IMR-90 (cell line): Measurements from ENCODE around the gene MMAB. TPM values are rescaled to one million over a fixed set of nuclear protein-coding genes. Genes with fewer than 3 reads are reported as not detected.
A peak's percentile ranks its signal among the peaks of the same experiment; 100 is the strongest.

Experiments
- ATAC-seq: fragments of 200-7000 bp; cut with Tn5 transposase; 2 replicates; pipeline ENCODE4 v1.9.1; 2020; ENCODE audit warnings: low read depth, mild to moderate bottlenecking, moderate library complexity
- BruUV-seq: library from RNA; stranded (reverse); fragments of 400-500 nt; replicated peaks from 2 replicates; lab custom pipeline; 2021; lab: Mats Ljungman, UMichigan
- CTCF ChIA-PET: fragments of 300-600 bp; formaldehyde crosslinking; extraction: SDS; loops from one replicate; lab custom pipeline; 2021; ENCODE audit warnings: antibody characterized with exemption; lab: Yijun Ruan, JAX
- POLR2A ChIA-PET: fragments of 300-600 bp; sonication (Branson Sonifier 250); formaldehyde crosslinking; loops from one replicate; lab custom pipeline; 2022; ENCODE audit warnings: antibody characterized with exemption; ENCODE audit not compliant: unreplicated experiment; lab: Charles Lee
- DNase-seq: peaks from one replicate; pipeline ENCODE4 v3.0.0; 2013
- H2AFZ ChIP-seq: replicated peaks from 2 replicates; pipeline ENCODE3; 2013; ENCODE audit warnings: low read length, mild to moderate bottlenecking; ENCODE audit not compliant: poor library complexity
- H2AK5ac ChIP-seq: 2 replicates; pipeline ENCODE4 v1.6.1; 2013; ENCODE audit warnings: low read depth, low read length, inconsistent platforms
- H2AK9ac ChIP-seq: replicated peaks from 2 replicates; pipeline ENCODE3; 2013; ENCODE audit warnings: mild to moderate bottlenecking, low read depth, low read length, moderate library complexity; ENCODE audit not compliant: poor library complexity
- H2BK120ac ChIP-seq: 2 replicates; pipeline ENCODE4 v1.6.1; 2013; ENCODE audit warnings: low read depth, low read length, inconsistent platforms
- H2BK15ac ChIP-seq: 3 replicates; pipeline ENCODE4 v1.6.1; 2013; ENCODE audit warnings: low read depth, low read length, inconsistent platforms
- H2BK20ac ChIP-seq: 2 replicates; pipeline ENCODE4 v1.6.1; 2013; ENCODE audit warnings: low read depth, mild to moderate bottlenecking, inconsistent platforms, low read length, moderate library complexity
- H2BK5ac ChIP-seq: 2 replicates; pipeline ENCODE4 v1.6.1; 2013; ENCODE audit warnings: mild to moderate bottlenecking, low read depth, low read length, inconsistent platforms; ENCODE audit not compliant: poor library complexity, severe bottlenecking
- H3K14ac ChIP-seq: replicated peaks from 2 replicates; pipeline ENCODE4 v1.6.1; 2013; ENCODE audit warnings: low read depth, low read length, inconsistent platforms
- H3K18ac ChIP-seq: 2 replicates; pipeline ENCODE4 v1.6.1; 2013; ENCODE audit warnings: low read depth, low read length, control low read depth
- H3K23ac ChIP-seq: 2 replicates; pipeline ENCODE4 v1.6.1; 2013; ENCODE audit warnings: low read depth, low read length, inconsistent platforms
- H3K27ac ChIP-seq: 2 replicates; pipeline ENCODE4 v1.5.1; 2013; ENCODE audit warnings: mild to moderate bottlenecking, control low read depth, low read length; ENCODE audit not compliant: insufficient read depth
- H3K27me3 ChIP-seq: 2 replicates; pipeline ENCODE4 v1.6.1; 2013; ENCODE audit warnings: low read length; ENCODE audit not compliant: control insufficient read depth, insufficient read depth
- H3K36me3 ChIP-seq: 2 replicates; pipeline ENCODE4 v1.6.1; 2013; ENCODE audit warnings: low read length, mixed read lengths; ENCODE audit not compliant: control insufficient read depth, insufficient read depth
- H3K4ac ChIP-seq: 2 replicates; pipeline ENCODE4 v1.6.1; 2013; ENCODE audit warnings: low read depth, low read length, inconsistent platforms
- H3K4me1 ChIP-seq: 2 replicates; pipeline ENCODE4 v1.6.1; 2013; ENCODE audit warnings: low read length, mixed read lengths; ENCODE audit not compliant: control insufficient read depth, insufficient read depth
- H3K4me2 ChIP-seq: 2 replicates; pipeline ENCODE4 v1.6.1; 2013; ENCODE audit warnings: low read depth, mild to moderate bottlenecking, control low read depth, low read length, moderate library complexity
- H3K4me3 ChIP-seq: 2 replicates; pipeline ENCODE4 v1.5.1; 2013; ENCODE audit warnings: low read depth, mild to moderate bottlenecking, control low read depth, low read length, moderate library complexity; ENCODE audit not compliant: insufficient read depth
- H3K56ac ChIP-seq: 2 replicates; pipeline ENCODE4 v1.6.1; 2013; ENCODE audit warnings: low read length, inconsistent platforms; ENCODE audit not compliant: insufficient read depth; ENCODE audit errors: extremely low read depth
- H3K79me1 ChIP-seq, 2 experiments: 2 replicates each; pipeline ENCODE4 v1.6.1; 2013; ENCODE audit warnings: low read length in 2 of 2, inconsistent platforms in 1 of 2, low read depth in 1 of 2
- H3K9ac ChIP-seq: 2 replicates; pipeline ENCODE4 v1.6.1; 2013; ENCODE audit warnings: low read depth, low read length, control low read depth
- H3K9me1 ChIP-seq: 2 replicates; pipeline ENCODE4 v1.6.1; 2013; ENCODE audit warnings: low read length, inconsistent platforms; ENCODE audit not compliant: insufficient read depth
- H3K9me3 ChIP-seq: 2 replicates; pipeline ENCODE4 v1.6.1; 2013; ENCODE audit warnings: low read length; ENCODE audit not compliant: control insufficient read depth, insufficient read depth
- H4K20me1 ChIP-seq: 2 replicates; pipeline ENCODE4 v1.6.1; 2013; ENCODE audit warnings: low read length, inconsistent platforms; ENCODE audit not compliant: insufficient read depth
- H4K5ac ChIP-seq: 2 replicates; pipeline ENCODE4 v1.6.1; 2013; ENCODE audit warnings: mild to moderate bottlenecking, low read depth, low read length, control low read depth
- H4K8ac ChIP-seq, 2 experiments: 2 replicates each; pipeline ENCODE4 v1.6.1; 2013; ENCODE audit warnings: low read depth in 2 of 2, low read length in 2 of 2, control low read depth in 1 of 2, inconsistent platforms in 1 of 2
- H4K91ac ChIP-seq: 2 replicates; pipeline ENCODE4 v1.6.1; 2013; ENCODE audit warnings: low read depth, low read length, inconsistent platforms; ENCODE audit not compliant: insufficient read depth
- BHLHE40 ChIP-seq: fragments of 150-350 bp; IDR thresholded peaks from 2 replicates; pipeline ENCODE4 v1.6.1; 2016; ENCODE audit warnings: mild to moderate bottlenecking, low read depth, low read length
- CEBPB ChIP-seq: IDR thresholded peaks from 2 replicates; pipeline ENCODE4 v1.6.1; 2012; ENCODE audit warnings: low read depth, low read length, improper control_type of control experiment
- CHD1 ChIP-seq: IDR thresholded peaks from 2 replicates; pipeline ENCODE4 v1.6.1; 2012; ENCODE audit warnings: low read depth, low read length, improper control_type of control experiment
- CTCF ChIP-seq: conservative IDR thresholded peaks from 2 replicates; pipeline ENCODE4 v1.5.1; 2012; ENCODE audit warnings: mild to moderate bottlenecking, low read depth, low read length, improper control_type of control experiment
- FOS ChIP-seq: fragments of 150-350 bp; IDR thresholded peaks from 2 replicates; pipeline ENCODE4 v1.6.1; 2016; ENCODE audit warnings: low read depth, low read length
- MAFK ChIP-seq: IDR thresholded peaks from 2 replicates; pipeline ENCODE4 v1.6.1; 2012; ENCODE audit warnings: low read depth, low read length, improper control_type of control experiment
- MAZ ChIP-seq: IDR thresholded peaks from 2 replicates; pipeline ENCODE4 v1.6.1; 2012; ENCODE audit warnings: low read depth, mild to moderate bottlenecking, low read length, improper control_type of control experiment, moderate library complexity, borderline replicate concordance
- MXI1 ChIP-seq: IDR thresholded peaks from 2 replicates; pipeline ENCODE4 v1.6.1; 2012; ENCODE audit warnings: low read depth, mild to moderate bottlenecking, low read length, moderate library complexity, borderline replicate concordance
- NFE2L2 ChIP-seq: fragments of 150-350 bp; IDR thresholded peaks from 2 replicates; pipeline ENCODE4 v1.6.1; 2016; ENCODE audit warnings: low read depth, mild to moderate bottlenecking, low read length
- POLR2A ChIP-seq: IDR thresholded peaks from 2 replicates; pipeline ENCODE4 v1.6.1; 2012; ENCODE audit warnings: mild to moderate bottlenecking, low read depth, low read length
- RCOR1 ChIP-seq: IDR thresholded peaks from 2 replicates; pipeline ENCODE4 v1.6.1; 2012; ENCODE audit warnings: mild to moderate bottlenecking, low read length, improper control_type of control experiment; ENCODE audit not compliant: insufficient replicate concordance
- RFX5 ChIP-seq: IDR thresholded peaks from 2 replicates; pipeline ENCODE4 v1.8.0; 2012; ENCODE audit warnings: low read depth, mild to moderate bottlenecking, low read length, moderate library complexity
- SMC3 ChIP-seq: fragments of 150-350 bp; IDR thresholded peaks from 2 replicates; pipeline ENCODE4 v1.6.1; 2016; ENCODE audit warnings: low read depth, mild to moderate bottlenecking, antibody characterized with exemption, low read length, moderate library complexity
- WGBS, 2 experiments: methylation state at CpG; one replicate each; pipeline versions ENCODE4 v1.1.5 to v1.1.7; 2013; ENCODE audit warnings: missing lambda C conversion rate in 2 of 2; ENCODE audit not compliant: insufficient read length in 1 of 2; ENCODE audit errors: extremely low coverage in 2 of 2; 5-methylcytosine and 5-hydroxymethylcytosine counted together
- dilution Hi-C: fragments of 300-500 bp; cut with HindIII; formaldehyde crosslinking; loops from one replicate; pipeline ENCODE4 v1.14.3; 2018; ENCODE audit warnings: low sequenced_read_pairs; ENCODE audit not compliant: unreplicated experiment
- in situ Hi-C: fragments of 300-500 bp; cut with MboI; formaldehyde crosslinking; loops from 3 replicates; pipeline ENCODE4 v1.14.3; 2019; ENCODE audit warnings: low sequenced_read_pairs, inconsistent platforms, mixed read lengths
- intact Hi-C: fragments of 100-400 bp; cut with micrococcal nuclease; formaldehyde crosslinking; loops from 2 replicates; pipeline ENCODE4 v1.10.0; 2022
- polyA plus RNA-seq, 3 experiments: library from polyadenylated mRNA; depleted of rRNA; stranded (reverse); fragments of >200 nt; gene quantifications; 2 replicates each; pipeline ENCODE4 v1.2.3, GENCODE V29; 2012; ENCODE audit warnings: low replicate concordance in 1 of 3
- total RNA-seq: library from RNA; depleted of rRNA; stranded (reverse); fragments of >200 nt; gene quantifications from 2 replicates; pipeline ENCODE4 v1.2.3, GENCODE V29; 2012
- TF ChIP-seq, protein P1 (sequence below): fragments of 150-350 bp; IDR thresholded peaks from 2 replicates; pipeline ENCODE4 v1.6.1; 2016; ENCODE audit warnings: low read depth, mild to moderate bottlenecking, low read length, moderate library complexity, borderline replicate concordance
- TF ChIP-seq, protein P2 (sequence below): fragments of 150-350 bp; IDR thresholded peaks from 2 replicates; pipeline ENCODE4 v1.6.1; 2017; ENCODE audit warnings: mild to moderate bottlenecking, antibody characterized with exemption, low read length, low read depth

Gene MMAB
- total and polyA plus RNA-seq, 2 of the 4 experiments (the other 2 are of a cell fraction) = 16.5 to 16.9 TPM

DNA sequence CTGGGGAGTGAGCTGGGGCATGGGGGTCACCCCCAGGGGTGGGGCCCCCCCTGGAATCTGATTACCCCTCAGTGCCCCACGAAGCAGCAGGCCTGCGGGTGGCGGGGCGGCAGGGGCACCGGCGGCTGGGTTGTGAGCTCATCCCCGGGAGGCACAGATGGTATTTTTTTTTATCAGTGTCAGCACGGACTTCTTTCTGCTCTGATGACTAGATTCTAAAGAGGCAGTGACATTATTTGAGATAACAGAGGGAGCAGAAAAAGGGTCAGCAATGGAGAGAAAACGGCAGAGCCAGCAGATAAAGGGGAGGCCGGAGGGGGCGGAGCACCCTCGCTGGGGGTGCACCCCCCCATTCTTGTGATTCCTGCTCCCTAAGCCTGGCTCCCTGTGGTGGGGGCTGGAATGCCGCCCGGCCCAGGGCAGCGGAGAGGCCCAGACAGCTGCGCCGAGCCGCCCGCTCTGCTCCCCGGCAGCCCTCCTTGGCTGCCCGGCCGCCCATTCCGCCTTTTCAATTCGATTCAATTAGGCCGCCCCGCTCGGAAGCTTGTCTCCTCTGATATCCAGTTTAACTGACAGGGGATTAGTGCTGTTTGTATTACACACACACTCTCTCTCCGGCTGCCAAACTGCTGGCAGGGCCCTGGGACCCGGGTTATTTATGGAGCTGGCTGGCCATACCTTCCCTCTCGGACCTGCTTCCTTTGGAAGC lies 33.2 kb upstream of the MMAB start:
- peak; percentile 77 for ATAC-seq
- H2BK120ac ChIP-seq = no peak overlapping the region
- no peaks in the 10 kb centered on the region for H4K20me1 ChIP-seq
- no peak overlapping the region for H3K4ac ChIP-seq
- no peak overlapping the region for H2BK20ac ChIP-seq
- no peaks in the 10 kb centered on the region; the same call in 1 of the 2 replicates for H3K9me3 ChIP-seq
- TF ChIP-seq MAZ (no peak), POLR2A (no peak), RFX5 (no peak), CTCF (no peak), NFE2L2 (no peak), BHLHE40 (no peak), SMC3 (no peak), MXI1 (no peak), MAFK (no peak), CHD1 (no peak), FOS (no peak), CEBPB (no peak), RCOR1 (no peak)
- TF ChIP-seq, protein P1, sequence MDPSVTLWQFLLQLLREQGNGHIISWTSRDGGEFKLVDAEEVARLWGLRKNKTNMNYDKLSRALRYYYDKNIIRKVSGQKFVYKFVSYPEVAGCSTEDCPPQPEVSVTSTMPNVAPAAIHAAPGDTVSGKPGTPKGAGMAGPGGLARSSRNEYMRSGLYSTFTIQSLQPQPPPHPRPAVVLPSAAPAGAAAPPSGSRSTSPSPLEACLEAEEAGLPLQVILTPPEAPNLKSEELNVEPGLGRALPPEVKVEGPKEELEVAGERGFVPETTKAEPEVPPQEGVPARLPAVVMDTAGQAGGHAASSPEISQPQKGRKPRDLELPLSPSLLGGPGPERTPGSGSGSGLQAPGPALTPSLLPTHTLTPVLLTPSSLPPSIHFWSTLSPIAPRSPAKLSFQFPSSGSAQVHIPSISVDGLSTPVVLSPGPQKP = no peak
- TF ChIP-seq, protein P2, sequence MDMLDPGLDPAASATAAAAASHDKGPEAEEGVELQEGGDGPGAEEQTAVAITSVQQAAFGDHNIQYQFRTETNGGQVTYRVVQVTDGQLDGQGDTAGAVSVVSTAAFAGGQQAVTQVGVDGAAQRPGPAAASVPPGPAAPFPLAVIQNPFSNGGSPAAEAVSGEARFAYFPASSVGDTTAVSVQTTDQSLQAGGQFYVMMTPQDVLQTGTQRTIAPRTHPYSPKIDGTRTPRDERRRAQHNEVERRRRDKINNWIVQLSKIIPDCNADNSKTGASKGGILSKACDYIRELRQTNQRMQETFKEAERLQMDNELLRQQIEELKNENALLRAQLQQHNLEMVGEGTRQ = no peak
- peak overlapping the region; percentile 43 for H2AFZ ChIP-seq
- no peaks in the 10 kb centered on the region for H3K9me1 ChIP-seq
- H2AK5ac ChIP-seq = no peak overlapping the region
- H3K27me3 ChIP-seq = peaks cover 57% of the 10 kb centered on the region
- WGBS, 2 experiments = 0% methylated on average over 1 of the region's 30 CpGs; no CpG with 5 or more reads in 1 of the 2 experiments
- no peak overlapping the region for H4K8ac ChIP-seq
- in situ Hi-C loops = no loop called here
- dilution Hi-C loops = no loop called here
- H3K23ac ChIP-seq = no peak overlapping the region
- H2BK15ac ChIP-seq = no peak overlapping the region
- no peaks in the 10 kb centered on the region for H3K4me1 ChIP-seq
- peak overlapping the region; percentile 55 for H2AK9ac ChIP-seq
- no peak overlapping the region for H3K9ac ChIP-seq
- ChIA-PET CTCF (interaction anchor here (1.0 kb wide), 1 partner anchor 9 kb away, joined by 3 read pairs; no protein-coding TSS in a partner anchor), POLR2A (no interaction called here)
- no peaks in the 10 kb centered on the region for H3K79me1 ChIP-seq
- H3K36me3 ChIP-seq = no peaks in the 10 kb centered on the region
- no peak overlapping the region for H3K18ac ChIP-seq
- H4K91ac ChIP-seq = no peak overlapping the region
- intact Hi-C loops = no loop called here
- no peak overlapping the region for H3K14ac ChIP-seq
- H4K5ac ChIP-seq = no peak overlapping the region
- no peak overlapping the region for H3K56ac ChIP-seq
- no peak for DNase-seq
- no peak overlapping the region for H3K27ac ChIP-seq
- no peak overlapping the region for H2BK5ac ChIP-seq
- H3K4me3 ChIP-seq = no peak overlapping the region
- BruUV-seq = no TSS peak
- H3K4me2 ChIP-seq = no peak overlapping the region
